ENCODE measurements around the gene TTC7B.

The TTC7B gene

DNA sequence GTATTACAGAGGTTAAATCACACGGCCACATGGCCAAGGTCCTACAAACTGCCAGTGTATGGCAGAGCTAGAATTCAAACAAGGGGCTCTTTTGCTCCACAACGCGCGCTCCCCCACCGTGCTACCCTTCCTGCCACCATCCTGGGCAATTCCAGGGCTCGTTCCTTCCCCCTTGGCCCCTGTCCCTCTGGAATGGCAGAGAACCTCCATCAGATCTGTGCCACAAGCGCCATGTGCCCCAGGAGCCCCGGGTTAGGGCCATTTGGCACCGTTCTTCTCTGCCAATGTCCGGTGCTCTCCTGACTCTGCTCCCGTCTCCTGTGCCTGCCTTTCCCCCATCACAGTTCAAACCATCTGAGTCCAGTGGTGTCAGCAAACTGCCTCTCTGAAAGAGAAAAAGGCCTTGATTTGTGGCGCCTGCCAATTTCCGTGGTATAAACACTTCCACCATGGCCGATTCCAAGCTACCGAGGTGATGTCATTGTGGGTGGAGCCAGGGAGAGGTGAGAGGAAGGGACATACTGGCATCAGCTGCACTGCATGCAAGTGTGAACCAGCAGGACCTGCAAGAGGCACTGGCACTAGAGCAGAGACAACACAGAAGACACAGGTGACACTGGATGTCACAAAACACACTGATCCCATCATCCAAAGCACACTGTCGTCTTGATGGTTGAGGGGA is 256.3 kb downstream of the TTC7B start:
- H3K4me3 ChIP-seq (ENCODE audit: low read depth, low read length), result no peak overlapping the region
- TF ChIP-seq, protein P1, sequence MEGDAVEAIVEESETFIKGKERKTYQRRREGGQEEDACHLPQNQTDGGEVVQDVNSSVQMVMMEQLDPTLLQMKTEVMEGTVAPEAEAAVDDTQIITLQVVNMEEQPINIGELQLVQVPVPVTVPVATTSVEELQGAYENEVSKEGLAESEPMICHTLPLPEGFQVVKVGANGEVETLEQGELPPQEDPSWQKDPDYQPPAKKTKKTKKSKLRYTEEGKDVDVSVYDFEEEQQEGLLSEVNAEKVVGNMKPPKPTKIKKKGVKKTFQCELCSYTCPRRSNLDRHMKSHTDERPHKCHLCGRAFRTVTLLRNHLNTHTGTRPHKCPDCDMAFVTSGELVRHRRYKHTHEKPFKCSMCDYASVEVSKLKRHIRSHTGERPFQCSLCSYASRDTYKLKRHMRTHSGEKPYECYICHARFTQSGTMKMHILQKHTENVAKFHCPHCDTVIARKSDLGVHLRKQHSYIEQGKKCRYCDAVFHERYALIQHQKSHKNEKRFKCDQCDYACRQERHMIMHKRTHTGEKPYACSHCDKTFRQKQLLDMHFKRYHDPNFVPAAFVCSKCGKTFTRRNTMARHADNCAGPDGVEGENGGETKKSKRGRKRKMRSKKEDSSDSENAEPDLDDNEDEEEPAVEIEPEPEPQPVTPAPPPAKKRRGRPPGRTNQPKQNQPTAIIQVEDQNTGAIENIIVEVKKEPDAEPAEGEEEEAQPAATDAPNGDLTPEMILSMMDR (IDR thresholded peaks at IDR 0.05; ENCODE audit: low read depth, low read length, missing control alignments), result no peak
- in situ Hi-C loops (cut with HindIII; ENCODE audit: low sequenced_read_pairs), result no loop called here
- DNase-seq (ENCODE audit: low read depth), result no peak

DNA sequence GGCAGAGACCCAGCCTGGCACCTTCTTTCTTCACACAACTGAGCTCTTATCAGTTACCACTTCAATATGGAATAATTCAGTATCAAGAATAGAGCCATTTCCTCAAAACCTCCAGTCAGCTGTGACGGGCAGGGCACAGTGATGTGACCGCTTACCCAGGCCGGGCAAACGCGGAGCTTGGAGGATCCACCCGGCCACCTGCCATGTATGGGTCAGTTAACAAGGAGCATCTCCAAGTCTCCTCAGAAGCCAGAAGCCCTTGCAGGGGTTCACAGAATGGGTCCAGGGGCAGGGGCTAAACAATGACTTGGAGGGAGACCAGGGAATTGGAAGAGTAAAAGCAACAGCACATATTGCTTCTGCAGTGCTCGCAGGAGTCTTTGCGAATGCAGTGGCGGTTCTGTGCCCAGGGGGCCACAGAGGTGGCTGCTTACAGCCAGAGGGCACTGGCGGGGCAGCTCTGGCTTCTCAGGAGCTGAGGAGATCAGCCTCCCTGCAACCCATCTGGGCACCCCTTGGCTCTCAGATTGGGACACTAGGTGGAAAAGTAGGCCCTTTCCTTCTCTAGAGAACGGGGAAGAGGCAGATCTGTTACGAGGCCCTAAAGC is 257.1 kb downstream of the TTC7B start:
- in situ Hi-C loops (cut with HindIII; ENCODE audit: low sequenced_read_pairs), result no loop called here
- no peak overlapping the region for H3K4me3 ChIP-seq (ENCODE audit: low read depth, low read length)
- TF ChIP-seq, protein P1 (IDR thresholded peaks at IDR 0.05; ENCODE audit: low read depth, low read length, missing control alignments), result no peak
- no peak for DNase-seq (ENCODE audit: low read depth)

DNA sequence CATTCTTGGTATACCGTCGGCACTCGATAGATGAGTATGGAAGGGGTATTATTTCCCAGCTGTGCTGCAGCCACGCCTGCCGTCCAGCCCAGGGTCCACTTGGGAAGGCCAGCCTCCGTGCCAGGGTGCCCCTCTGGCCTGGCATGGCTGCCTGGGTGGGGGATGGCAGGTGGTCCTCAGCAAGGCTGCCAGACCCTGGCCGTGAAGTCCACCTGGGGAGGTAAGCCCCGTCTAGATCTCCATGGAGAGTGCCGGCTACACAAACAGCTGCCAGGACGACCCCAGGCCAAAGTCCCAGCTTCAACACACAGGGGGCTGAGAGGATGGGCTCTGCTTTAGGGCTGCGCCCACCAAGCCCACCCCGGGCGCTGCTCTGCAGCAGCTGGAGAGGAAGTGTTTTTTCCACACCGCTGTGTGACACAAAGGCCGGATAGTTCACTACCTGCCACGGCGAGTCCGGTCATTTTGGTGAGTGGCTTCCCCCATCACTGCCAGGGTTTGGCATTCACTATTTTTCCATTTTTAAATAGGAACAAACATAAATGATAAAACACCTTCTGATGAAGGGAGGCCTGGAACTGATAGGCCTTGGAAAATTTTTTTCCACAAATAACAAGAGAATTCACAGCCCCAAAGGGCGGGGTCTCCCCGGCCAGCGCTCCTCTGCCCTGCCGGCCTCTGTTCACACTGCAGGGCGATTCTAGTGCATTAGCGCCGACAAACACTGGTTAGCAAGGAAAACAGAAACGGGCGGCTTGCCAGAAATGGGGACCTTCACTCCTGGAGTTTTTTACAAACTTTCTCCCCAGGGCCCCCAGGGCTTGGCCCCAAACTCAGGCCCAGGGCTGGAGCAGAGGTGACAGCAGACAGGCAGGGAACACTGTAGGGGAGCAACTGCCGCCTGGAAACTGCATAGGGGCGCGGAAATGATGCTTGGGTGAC is 257.9 kb downstream of the TTC7B start:
- in situ Hi-C loops (cut with HindIII; ENCODE audit: low sequenced_read_pairs), result no loop called here
- H3K4me3 ChIP-seq (ENCODE audit: low read depth, low read length), result no peak overlapping the region
- TF ChIP-seq, protein P1 (IDR thresholded peaks at IDR 0.05; ENCODE audit: low read depth, low read length, missing control alignments), result no peak
- no peak for DNase-seq (ENCODE audit: low read depth)

DNA sequence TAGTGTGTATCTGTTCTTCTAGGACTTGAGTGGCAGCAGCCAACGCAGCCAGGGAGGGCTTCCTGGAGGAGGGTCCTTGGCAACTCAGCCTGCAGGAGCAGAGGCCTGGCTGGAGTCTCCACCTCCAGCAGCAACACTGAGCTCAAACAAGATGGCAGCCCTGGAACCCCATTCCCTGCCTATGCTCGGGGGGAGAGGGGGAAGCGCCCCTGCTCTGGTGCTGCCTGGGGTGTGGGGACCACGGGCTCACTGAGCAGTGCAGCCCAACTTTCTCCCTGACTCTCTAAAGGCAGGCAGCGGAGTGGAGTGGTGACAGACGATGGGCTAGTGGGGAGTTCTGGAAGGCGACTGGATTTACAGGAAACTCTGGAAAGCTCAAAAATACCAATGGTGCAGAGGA is 258.7 kb downstream of the TTC7B start:
- H3K4me3 ChIP-seq (ENCODE audit: low read depth, low read length), result no peak overlapping the region
- no peak for DNase-seq (ENCODE audit: low read depth)
- in situ Hi-C loops (cut with HindIII; ENCODE audit: low sequenced_read_pairs), result no loop called here
- TF ChIP-seq, protein P1 (IDR thresholded peaks at IDR 0.05; ENCODE audit: low read depth, low read length, missing control alignments), result no peak

DNA sequence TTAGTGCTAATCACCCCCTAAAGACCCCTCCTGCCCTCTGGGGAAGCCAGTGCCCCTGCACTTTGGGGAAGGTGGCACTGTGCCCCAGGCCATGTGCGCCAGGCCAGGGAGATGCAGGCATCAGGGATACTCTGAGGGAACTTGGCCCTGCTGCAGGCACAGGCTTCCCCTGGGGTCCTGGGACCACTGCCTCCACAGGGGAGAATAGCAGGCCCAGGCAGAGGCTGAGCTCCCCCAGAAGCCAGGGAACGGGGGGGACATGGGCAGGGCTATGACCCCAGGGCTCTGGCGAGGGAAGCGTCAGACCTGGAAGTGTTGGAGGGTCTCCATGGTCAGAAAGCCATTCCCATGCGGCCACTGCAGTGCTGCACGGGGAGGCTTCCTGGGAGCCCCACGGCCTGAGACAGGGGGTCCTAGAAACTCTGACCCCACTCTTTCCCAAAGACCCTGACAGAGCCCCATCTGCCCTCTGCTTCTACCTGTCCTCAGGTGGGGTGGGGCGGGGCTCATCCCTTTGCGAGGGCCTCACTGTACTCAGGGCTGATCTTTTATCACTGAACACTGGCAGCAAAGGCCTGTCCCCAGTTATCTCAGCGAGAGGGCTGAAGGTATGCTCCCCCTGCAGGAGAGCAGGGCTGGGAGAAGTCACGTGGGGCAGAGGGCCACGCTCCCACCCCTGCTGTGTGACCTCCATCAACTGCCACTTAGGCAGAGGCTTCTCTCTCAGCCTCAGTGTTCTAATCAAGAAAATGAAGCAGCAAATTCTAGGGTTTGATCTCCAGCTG is 259.4 kb downstream of the TTC7B start:
- in situ Hi-C loops (cut with HindIII; ENCODE audit: low sequenced_read_pairs), result no loop called here
- no peak overlapping the region for H3K4me3 ChIP-seq (ENCODE audit: low read depth, low read length)
- TF ChIP-seq, protein P1 (IDR thresholded peaks at IDR 0.05; ENCODE audit: low read depth, low read length, missing control alignments), result no peak
- DNase-seq (ENCODE audit: low read depth), result no peak

DNA sequence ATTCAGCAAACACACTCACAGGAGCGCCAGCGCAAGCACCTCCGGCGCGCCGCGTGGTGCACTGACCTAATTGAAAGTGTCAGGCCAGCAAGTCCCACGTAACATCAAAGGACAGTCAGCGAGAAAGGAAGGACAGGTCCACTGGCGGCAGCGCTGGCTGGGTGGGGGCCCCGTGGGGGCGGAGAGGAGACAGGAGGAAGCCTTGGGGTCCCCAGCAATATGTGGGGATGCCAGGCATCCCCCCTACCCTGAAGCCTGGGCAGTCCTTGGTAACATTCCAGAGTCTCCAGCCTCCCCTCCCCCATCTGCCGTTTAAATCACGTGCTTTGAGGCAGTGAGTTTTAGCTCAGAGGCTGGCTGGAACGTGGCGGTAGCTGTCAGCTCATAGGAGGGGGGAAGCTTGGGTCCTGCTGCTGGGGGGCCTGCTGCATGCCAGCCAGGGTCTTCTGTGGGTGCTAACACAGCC is 260.2 kb downstream of the TTC7B start:
- TF ChIP-seq, protein P1 (IDR thresholded peaks at IDR 0.05; ENCODE audit: low read depth, low read length, missing control alignments), result no peak
- in situ Hi-C loops (cut with HindIII; ENCODE audit: low sequenced_read_pairs), result no loop called here

More for the DNA sequence above, 260.2 kb downstream of the TTC7B start:
- H3K4me3 ChIP-seq (ENCODE audit: low read depth, low read length), result no peak overlapping the region
- no peak for DNase-seq (ENCODE audit: low read depth)
